Measurements from ENCODE around the gene B3GNT2. TPM values are rescaled to one million over a fixed set of nuclear protein-coding genes. Genes with fewer than 3 reads are reported as not detected.
A peak's percentile ranks its signal among the peaks of the same experiment; 100 is the strongest.

B3GNT2 gene
- total and polyA plus RNA-seq, 9 of the 15 experiments (the other 6 are each of a cell fraction or from before 2014, with no cell fraction given), result 6.0 to 38.9 (median 25.0) TPM

DNA sequence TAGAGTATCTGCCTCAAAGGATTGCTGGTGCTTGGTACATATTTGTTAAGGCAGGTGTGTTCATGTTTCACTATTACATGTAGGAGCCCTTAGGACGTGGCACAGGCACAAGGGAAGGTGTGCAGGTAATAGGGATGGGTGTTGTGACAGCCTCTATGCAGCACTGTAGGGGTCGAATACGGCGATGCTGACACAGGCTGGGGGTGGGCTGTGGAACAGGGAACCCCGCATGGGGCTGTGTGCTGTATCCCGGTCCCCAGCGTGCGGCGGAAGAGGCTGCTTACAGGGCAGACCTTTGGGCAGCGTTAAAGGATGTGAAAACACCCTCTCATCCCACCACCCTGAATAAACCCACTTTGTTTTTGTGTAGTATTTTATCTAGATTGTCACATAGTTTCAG lies 21.5 kb downstream of the B3GNT2 start (continued):
- TF ChIP-seq, protein P1, sequence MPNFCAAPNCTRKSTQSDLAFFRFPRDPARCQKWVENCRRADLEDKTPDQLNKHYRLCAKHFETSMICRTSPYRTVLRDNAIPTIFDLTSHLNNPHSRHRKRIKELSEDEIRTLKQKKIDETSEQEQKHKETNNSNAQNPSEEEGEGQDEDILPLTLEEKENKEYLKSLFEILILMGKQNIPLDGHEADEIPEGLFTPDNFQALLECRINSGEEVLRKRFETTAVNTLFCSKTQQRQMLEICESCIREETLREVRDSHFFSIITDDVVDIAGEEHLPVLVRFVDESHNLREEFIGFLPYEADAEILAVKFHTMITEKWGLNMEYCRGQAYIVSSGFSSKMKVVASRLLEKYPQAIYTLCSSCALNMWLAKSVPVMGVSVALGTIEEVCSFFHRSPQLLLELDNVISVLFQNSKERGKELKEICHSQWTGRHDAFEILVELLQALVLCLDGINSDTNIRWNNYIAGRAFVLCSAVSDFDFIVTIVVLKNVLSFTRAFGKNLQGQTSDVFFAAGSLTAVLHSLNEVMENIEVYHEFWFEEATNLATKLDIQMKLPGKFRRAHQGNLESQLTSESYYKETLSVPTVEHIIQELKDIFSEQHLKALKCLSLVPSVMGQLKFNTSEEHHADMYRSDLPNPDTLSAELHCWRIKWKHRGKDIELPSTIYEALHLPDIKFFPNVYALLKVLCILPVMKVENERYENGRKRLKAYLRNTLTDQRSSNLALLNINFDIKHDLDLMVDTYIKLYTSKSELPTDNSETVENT (CRISPR knock-in tag; IDR thresholded peaks at IDR 0.05), result no peak
- no peak for TF ChIP-seq ZNF282 (CRISPR knock-in tag; IDR thresholded peaks at IDR 0.05)

DNA sequence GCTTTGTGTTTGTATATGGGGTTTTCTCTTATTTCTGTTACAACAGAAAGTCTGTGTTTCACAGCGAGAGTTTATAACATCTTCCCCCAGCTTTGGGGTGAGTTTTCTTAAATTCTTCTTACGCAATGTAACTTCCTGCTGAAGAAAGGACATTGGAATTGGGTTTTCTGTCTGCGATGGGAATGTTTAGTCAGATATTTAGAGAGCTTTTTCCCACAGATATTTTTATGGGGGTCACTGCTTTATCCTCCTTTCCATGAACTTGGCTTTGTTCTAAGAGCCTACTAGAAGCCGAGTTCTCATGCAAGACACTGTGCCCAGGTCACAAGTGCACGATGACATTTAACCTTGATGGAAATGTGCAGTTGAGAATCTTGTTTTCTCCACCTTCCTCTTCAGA lies 22.1 kb downstream of the B3GNT2 start:
- DNase-seq (ENCODE audit: extremely low read depth in 1 of 4, low spot score in 3 of 4), result no peak
- H3K4me2 ChIP-seq (ENCODE audit: insufficient read depth, low read length), result no peak overlapping the region
- H3K4me1 ChIP-seq (replicated peaks in 1 of 2; ENCODE audit: control insufficient read depth in 2 of 2, insufficient read depth in 2 of 2, low read length in 2 of 2), result peaks cover 16 to 42% of the 10 kb centered on the region in 2 experiments
- intact Hi-C loops (cut with micrococcal nuclease), result loop anchor here (5.0 to 10.0 kb wide), 2 partner anchors 79 to 223 kb away; no protein-coding TSS in a partner anchor
- H3K9ac ChIP-seq (ENCODE audit: insufficient read depth in 1 of 2, low read depth in 2 of 2, low read length in 2 of 2), result no peak overlapping the region
- 91% methylated on average over 5 of the region's 5 CpGs for WGBS (ENCODE audit: insufficient coverage, low coverage, missing lambda C conversion rate)
- H3K9me1 ChIP-seq (ENCODE audit: control insufficient read depth, insufficient read depth, low read length), result peaks cover 11% of the 10 kb centered on the region
- no peak overlapping the region for H3K27ac ChIP-seq (ENCODE audit: extremely low read depth, low read depth, low read length)
- H3K9me3 ChIP-seq (replicated peaks; ENCODE audit: control insufficient read depth, insufficient read depth, low read depth, low read length), result 0 out of 2 replicates have a peak, but pooled peaks cover 2% of the 10 kb centered on the region
- no peak overlapping the region for H2AFZ ChIP-seq (ENCODE audit: low read depth, low read length)
- no peak overlapping the region for H3K4me3 ChIP-seq
- POLR2A ChIA-PET, result interaction anchor here (0.8 to 1.8 kb wide), 2 partner anchors 9 to 18 kb away, joined by 3 to 4 read pairs; no protein-coding TSS in a partner anchor
- in situ Hi-C loops (cut with MboI), result no loop called here
- peaks cover 28% of the 10 kb centered on the region for H4K20me1 ChIP-seq (replicated peaks; ENCODE audit: control insufficient read depth, insufficient read depth, low read length)
- no peak for ATAC-seq
- BruUV-seq (replicated peaks), result no TSS peak
- peaks cover 28% of the 10 kb centered on the region for H3K36me3 ChIP-seq (ENCODE audit: control insufficient read depth, insufficient read depth, low read length)
- peak; percentile 40 for FAIRE-seq
- CTCF ChIA-PET (ENCODE audit: low intra/inter-chr PET ratio), result no interaction called here
- peaks cover 100% of the 10 kb centered on the region for H3K79me2 ChIP-seq (ENCODE audit: control insufficient read depth, insufficient read depth, low read length)
- TF ChIP-seq CEBPB (tag; IDR thresholded peaks at IDR 0.05) (peak; percentile 61), ZBTB8A (IDR thresholded peaks at IDR 0.05; ENCODE audit: partially characterized antibody) (no peak), ZBTB11 (CRISPR knock-in tag; IDR thresholded peaks at IDR 0.05) (no peak)
- no peaks in the 10 kb centered on the region for H3K27me3 ChIP-seq (ENCODE audit: control insufficient read depth in 2 of 2, insufficient read depth in 2 of 2, low read length in 2 of 2)

Data from K562 (cell line).